ENCODE measurements around the gene ROR2. TPM values are rescaled to one million over a fixed set of nuclear protein-coding genes. Genes with fewer than 3 reads are reported as not detected.

ROR2 gene
- total RNA-seq, 4 donors from 2014 or later, result 6.3 to 32.2 (median 15.1) TPM

GRCh38 chr9:91811024-91811909 lies 138.8 kb downstream of the ROR2 start:
- DNase-seq (ENCODE audit: low spot score), result no peak
- no peak for TF ChIP-seq CTCF (IDR thresholded peaks at IDR 0.05)
- ATAC-seq (ENCODE audit: low FRiP score), result no peak

GRCh38 chr9:91810286-91810905 lies 139.6 kb downstream of the ROR2 start:
- TF ChIP-seq CTCF (IDR thresholded peaks at IDR 0.05), result no peak
- DNase-seq (ENCODE audit: low spot score) (no peak), ATAC-seq (ENCODE audit: low FRiP score) (no peak)

GRCh38 chr9:91809581-91810285 lies 140.3 kb downstream of the ROR2 start:
- no peak for ATAC-seq (ENCODE audit: low FRiP score)
- no peak for TF ChIP-seq CTCF (IDR thresholded peaks at IDR 0.05)
- DNase-seq (ENCODE audit: low spot score), result no peak

- ATAC-seq (ENCODE audit: low FRiP score), result no peak
- no peak for TF ChIP-seq CTCF (IDR thresholded peaks at IDR 0.05)
- no peak for DNase-seq (ENCODE audit: low spot score)
These were observed 142.3 kb downstream of the ROR2 start for GRCh38 chr9:91807643-91808246.

GRCh38 chr9:91805031-91805430 lies 145.0 kb downstream of the ROR2 start:
- ATAC-seq (ENCODE audit: low FRiP score), result no peak
- no peak for TF ChIP-seq CTCF (IDR thresholded peaks at IDR 0.05)
- no peak for DNase-seq (ENCODE audit: low spot score)

GRCh38 chr9:91803970-91804752 lies 145.9 kb downstream of the ROR2 start:
- ATAC-seq (ENCODE audit: low FRiP score) (no peak), DNase-seq (ENCODE audit: low spot score) (no peak)
- TF ChIP-seq CTCF (IDR thresholded peaks at IDR 0.05), result no peak

All from omental fat pad (tissue), 4 donors.